ENCODE data around the gene ZNF580.

Gene ZNF580

GRCh38 chr19:55599842-55600661, 40.8 kb upstream of the ZNF580 start, which contains the start of gene ZNF524:
Gene ZNF524 (plus strand): TSS chr19:55600288. CDS start chr19:55602113, 1,825 bp downstream.
- DNase-seq = peak; percentile 88
- TF ChIP-seq, protein P1, sequence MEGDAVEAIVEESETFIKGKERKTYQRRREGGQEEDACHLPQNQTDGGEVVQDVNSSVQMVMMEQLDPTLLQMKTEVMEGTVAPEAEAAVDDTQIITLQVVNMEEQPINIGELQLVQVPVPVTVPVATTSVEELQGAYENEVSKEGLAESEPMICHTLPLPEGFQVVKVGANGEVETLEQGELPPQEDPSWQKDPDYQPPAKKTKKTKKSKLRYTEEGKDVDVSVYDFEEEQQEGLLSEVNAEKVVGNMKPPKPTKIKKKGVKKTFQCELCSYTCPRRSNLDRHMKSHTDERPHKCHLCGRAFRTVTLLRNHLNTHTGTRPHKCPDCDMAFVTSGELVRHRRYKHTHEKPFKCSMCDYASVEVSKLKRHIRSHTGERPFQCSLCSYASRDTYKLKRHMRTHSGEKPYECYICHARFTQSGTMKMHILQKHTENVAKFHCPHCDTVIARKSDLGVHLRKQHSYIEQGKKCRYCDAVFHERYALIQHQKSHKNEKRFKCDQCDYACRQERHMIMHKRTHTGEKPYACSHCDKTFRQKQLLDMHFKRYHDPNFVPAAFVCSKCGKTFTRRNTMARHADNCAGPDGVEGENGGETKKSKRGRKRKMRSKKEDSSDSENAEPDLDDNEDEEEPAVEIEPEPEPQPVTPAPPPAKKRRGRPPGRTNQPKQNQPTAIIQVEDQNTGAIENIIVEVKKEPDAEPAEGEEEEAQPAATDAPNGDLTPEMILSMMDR (IDR thresholded peaks at IDR 0.05; ENCODE audit: low read depth, low read length) = no peak
- Histone ChIP-seq H3K4me3 (ENCODE audit: low read depth, low read length) (peak within 1 kb of the TSS; percentile 91), H3K9me3 (ENCODE audit: severe bottlenecking) (no peaks in the 10 kb centered on the region), H3K27ac (peak within 1 kb of the TSS; percentile 100), H3K27me3 (ENCODE audit: insufficient read depth, low read depth, severe bottlenecking) (no peaks in the 10 kb centered on the region), H3K36me3 (peaks cover 30% of the 10 kb centered on the region)

- peak overlapping the region; percentile 71 for H3K4me3 ChIP-seq (ENCODE audit: low read depth, low read length)
Observed at GRCh38 chr19:55600662-55601028, 40.2 kb upstream of the ZNF580 start.

DNA sequence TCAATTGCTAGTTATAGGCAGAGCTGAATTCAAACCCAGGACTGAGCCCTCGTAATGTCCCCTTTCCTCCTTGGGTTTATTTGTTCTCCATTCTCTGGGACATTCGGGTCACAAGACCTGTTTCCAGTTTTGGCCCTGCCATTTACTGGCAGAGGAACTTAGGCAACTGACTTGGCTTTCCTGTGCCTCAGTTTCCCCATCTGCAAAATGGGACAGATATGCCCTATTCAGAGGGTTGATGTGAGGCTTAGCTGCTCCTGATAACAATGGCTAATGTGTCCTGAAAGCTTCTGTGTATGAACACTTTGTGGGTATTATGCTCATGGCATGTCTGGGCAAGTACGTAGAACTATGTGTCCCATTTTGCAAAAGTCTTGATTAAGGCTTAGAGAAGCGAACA, 39.7 kb upstream of the ZNF580 start:
- no peaks in the 10 kb centered on the region for H3K9me3 ChIP-seq (ENCODE audit: severe bottlenecking)
- peak overlapping the region; percentile 71 for H3K4me3 ChIP-seq (ENCODE audit: low read depth, low read length)
- DNase-seq = no peak
- H3K27me3 ChIP-seq (ENCODE audit: insufficient read depth, low read depth, severe bottlenecking) = no peaks in the 10 kb centered on the region
- H3K36me3 ChIP-seq = peaks cover 19% of the 10 kb centered on the region
- TF ChIP-seq, protein P1 (IDR thresholded peaks at IDR 0.05; ENCODE audit: low read depth, low read length) = no peak
- H3K27ac ChIP-seq = peak overlapping the region; percentile 100

More at GRCh38 chr19:55600662-55601028, 40.2 kb upstream of the ZNF580 start:
- TF ChIP-seq, protein P1 (IDR thresholded peaks at IDR 0.05; ENCODE audit: low read depth, low read length) = no peak
- H3K27me3 ChIP-seq (ENCODE audit: insufficient read depth, low read depth, severe bottlenecking) = no peaks in the 10 kb centered on the region
- H3K9me3 ChIP-seq (ENCODE audit: severe bottlenecking) = no peaks in the 10 kb centered on the region
- no peak for DNase-seq
- peaks cover 24% of the 10 kb centered on the region for H3K36me3 ChIP-seq
- H3K27ac ChIP-seq = peak overlapping the region; percentile 100

- Histone ChIP-seq H3K4me3 (ENCODE audit: low read depth, low read length) (no peak overlapping the region), H3K36me3 (peaks cover 12% of the 10 kb centered on the region), H3K9me3 (ENCODE audit: severe bottlenecking) (no peaks in the 10 kb centered on the region), H3K27ac (peak overlapping the region; percentile 100), H3K27me3 (ENCODE audit: insufficient read depth, low read depth, severe bottlenecking) (no peaks in the 10 kb centered on the region)
- no peak for DNase-seq
- TF ChIP-seq, protein P1 (IDR thresholded peaks at IDR 0.05; ENCODE audit: low read depth, low read length) = no peak
Observed at GRCh38 chr19:55602104-55603001, 38.4 kb upstream of the ZNF580 start.

GRCh38 chr19:55603115-55603514, 37.7 kb upstream of the ZNF580 start:
- no peak overlapping the region for H3K4me3 ChIP-seq (ENCODE audit: low read depth, low read length)
- DNase-seq = no peak
- peaks cover 6% of the 10 kb centered on the region for H3K36me3 ChIP-seq
- no peaks in the 10 kb centered on the region for H3K27me3 ChIP-seq (ENCODE audit: insufficient read depth, low read depth, severe bottlenecking)
- no peaks in the 10 kb centered on the region for H3K9me3 ChIP-seq (ENCODE audit: severe bottlenecking)
- TF ChIP-seq, protein P1 (IDR thresholded peaks at IDR 0.05; ENCODE audit: low read depth, low read length) = no peak
- no peak overlapping the region for H3K27ac ChIP-seq

Measured in WERI-Rb-1 (cell line).